ENCODE data around the gene USP7. TPM values are rescaled to one million over a fixed set of nuclear protein-coding genes. Genes with fewer than 3 reads are reported as not detected.

USP7 gene
- total RNA-seq, 4 donors from 2014 or later = 125 to 139 (median 130) TPM

Other genes starting within 250 kb of the USP7 start
- 1 to 10 TPM in 3 of 4 donors, not detected in 1; 2.3 to 5.6 (median 4.9) TPM for gene TMEM186, start 166.3 kb downstream of the USP7 start, total RNA-seq
- gene PMM2, start 166.1 kb downstream of the USP7 start, total RNA-seq = 10 to 100 TPM; 49.5 to 84.2 (median 82.3) TPM
- 100 to 1,000 TPM in 1 of 4 donors, 10 to 100 TPM in 3; 35.4 to 102 (median 52.4) TPM for gene CARHSP1, start 94.9 kb downstream of the USP7 start, total RNA-seq
- not detected for gene LITAFD, start 81.6 kb downstream of the USP7 start, total RNA-seq
- gene HAPSTR1, start 127.7 kb upstream of the USP7 start, total RNA-seq = 10 to 100 TPM; 38.0 to 56.2 (median 53.5) TPM

Data from Peyer's patch (tissue), 4 donors.